ENCODE data around the gene KLRC4.
"Not testable (repeated sequence)": the region's sequence is repeated elsewhere in the genome, so short reads cannot be mapped to it uniquely, and the experiment has no call there.

The KLRC4 gene

GRCh38 chr12:10396176-10396575, 13.4 kb downstream of the KLRC4 start:
- DNase-seq = not testable (repeated sequence)

GRCh38 chr12:10395390-10395998, 14.1 kb downstream of the KLRC4 start:
- DNase-seq = peak; percentile 89

GRCh38 chr12:10394531-10395152, 14.9 kb downstream of the KLRC4 start:
- not testable (repeated sequence) for DNase-seq

- DNase-seq = no peak
These were observed 16.3 kb downstream of the KLRC4 start for GRCh38 chr12:10393291-10393690.

- DNase-seq = peak; percentile 32
These were observed 17.1 kb downstream of the KLRC4 start for GRCh38 chr12:10392394-10392930.

- not testable (repeated sequence) for DNase-seq
These were observed 18.6 kb downstream of the KLRC4 start for GRCh38 chr12:10390991-10391390.

GRCh38 chr12:10389904-10390303, 19.7 kb downstream of the KLRC4 start, which contains the start of gene KLRK1:
TSS of gene KLRK1 (minus strand) at chr12:10390041. CDS start at chr12:10388810, 1,231 bp downstream.
- DNase-seq = no peak

- no peak for DNase-seq
These were observed 20.7 kb downstream of the KLRC4 start for GRCh38 chr12:10388624-10389413.

- not testable (repeated sequence) for DNase-seq
These were observed 22.1 kb downstream of the KLRC4 start for GRCh38 chr12:10387498-10387897.

- no peak for DNase-seq
These were observed 22.7 kb downstream of the KLRC4 start for GRCh38 chr12:10386857-10387256.

GRCh38 chr12:10385166-10385613, 24.4 kb downstream of the KLRC4 start:
- no peak for DNase-seq

- DNase-seq = no peak
These were observed 25.4 kb downstream of the KLRC4 start for GRCh38 chr12:10384191-10384590.

GRCh38 chr12:10381928-10382628, 27.5 kb downstream of the KLRC4 start:
- DNase-seq = no peak

GRCh38 chr12:10378737-10379136, 30.8 kb downstream of the KLRC4 start:
- DNase-seq = not testable (repeated sequence)

- DNase-seq = no peak
These were observed 34.9 kb downstream of the KLRC4 start for GRCh38 chr12:10374624-10375018.

- DNase-seq = no peak
These were observed 37.0 kb downstream of the KLRC4 start for GRCh38 chr12:10372559-10372958.

- not testable (repeated sequence) for DNase-seq
These were observed 37.5 kb downstream of the KLRC4 start for GRCh38 chr12:10371893-10372535.

GRCh38 chr12:10369557-10370415, 39.8 kb downstream of the KLRC4 start:
- no peak for DNase-seq

GRCh38 chr12:10368206-10369171, 41.1 kb downstream of the KLRC4 start:
- no peak for DNase-seq

GRCh38 chr12:10367714-10368113, 41.8 kb downstream of the KLRC4 start:
- not testable (repeated sequence) for DNase-seq

Measured in SIG-M5 (cell line).